Measurements from ENCODE around the gene ADAMTSL2.
A peak's percentile ranks its signal among the peaks of the same experiment; 100 is the strongest.

The ADAMTSL2 gene

GRCh38 chr9:133576875-133577736 lies 42.6 kb downstream of the ADAMTSL2 start:
- no peak for DNase-seq

- DNase-seq = no peak
Measured at GRCh38 chr9:133577737-133578112, 43.2 kb downstream of the ADAMTSL2 start.

- DNase-seq = no peak
Measured at GRCh38 chr9:133578524-133579441, 44.3 kb downstream of the ADAMTSL2 start.

GRCh38 chr9:133579601-133580418 lies 45.3 kb downstream of the ADAMTSL2 start:
- DNase-seq = no peak

- DNase-seq = no peak
Measured at GRCh38 chr9:133580419-133580738, 45.9 kb downstream of the ADAMTSL2 start.

GRCh38 chr9:133581011-133581410 lies 46.5 kb downstream of the ADAMTSL2 start:
- DNase-seq = no peak

GRCh38 chr9:133581513-133582343 lies 47.2 kb downstream of the ADAMTSL2 start:
- no peak for DNase-seq

GRCh38 chr9:133582501-133583045 lies 48.1 kb downstream of the ADAMTSL2 start:
- DNase-seq = no peak

GRCh38 chr9:133583111-133583510 lies 48.6 kb downstream of the ADAMTSL2 start:
- DNase-seq = no peak

GRCh38 chr9:133583586-133583985 lies 49.1 kb downstream of the ADAMTSL2 start:
- DNase-seq = no peak

- no peak for DNase-seq
Measured at GRCh38 chr9:133584167-133584558, 49.7 kb downstream of the ADAMTSL2 start.

GRCh38 chr9:133584559-133585476 lies 50.3 kb downstream of the ADAMTSL2 start:
- DNase-seq = no peak

- DNase-seq = no peak
Measured at GRCh38 chr9:133585481-133586351, 51.2 kb downstream of the ADAMTSL2 start.

- no peak for DNase-seq
Measured at GRCh38 chr9:133587051-133587450, 52.5 kb downstream of the ADAMTSL2 start.

GRCh38 chr9:133587466-133587865 lies 53.0 kb downstream of the ADAMTSL2 start:
- DNase-seq = no peak

- peak; percentile 4 for DNase-seq
Measured at GRCh38 chr9:133589454-133590227, 55.1 kb downstream of the ADAMTSL2 start.

GRCh38 chr9:133590231-133590855 lies 55.8 kb downstream of the ADAMTSL2 start:
- no peak for DNase-seq

All from stimulated activated naive CD4-positive, alpha-beta T cell treated with Interleukin-2 at 50 U/mL for 16 hours (primary cell).